ENCODE measurements around the gene NPAS2. TPM values are rescaled to one million over a fixed set of nuclear protein-coding genes. Genes with fewer than 3 reads are reported as not detected.
A peak's percentile ranks its signal among the peaks of the same experiment; 100 is the strongest.

Gene NPAS2
- total and polyA plus RNA-seq, 5 experiments from 2014 or later = 2.0 to 9.0 (median 4.1) TPM

- H3K27ac Mint-ChIP-seq = peak overlapping the region in 1 of 10 donors; percentile 23
Measured at GRCh38 chr2:100817388-100817985, 2.5 kb upstream of the NPAS2 start.

GRCh38 chr2:100818003-100818605 is 1.8 kb upstream of the NPAS2 start:
- POLR2A ChIA-PET = no interaction called here
- Mint-ChIP-seq H3K27ac (peak overlapping the region in 7 of 10 donors; percentile 11 to 71 (median 39)), H3K27me3 (peaks cover 0 to 44% (median 7%) of the 10 kb centered on the region in 5 donors), H3K4me3 (peak overlapping the region; percentile 72 to 87 (median 77)), H3K9me3 (no peaks in the 10 kb centered on the region), H3K4me1 (peaks cover 28 to 44% (median 38%) of the 10 kb centered on the region in 4 donors), H3K36me3 (no peaks in the 10 kb centered on the region)
- peak in 5 of 10 donors; percentile 3 to 32 (median 13) for DNase-seq
- ATAC-seq = peak; percentile 50 to 59

More at GRCh38 chr2:100817388-100817985, 2.5 kb upstream of the NPAS2 start:
- Mint-ChIP-seq H3K36me3 (no peaks in the 10 kb centered on the region), H3K4me3 (peak overlapping the region in 5 of 10 donors; percentile 27 to 87 (median 85)), H3K27me3 (peaks cover 0 to 38% (median 5%) of the 10 kb centered on the region in 5 donors), H3K4me1 (peaks cover 28 to 51% (median 40%) of the 10 kb centered on the region in 4 donors), H3K9me3 (no peaks in the 10 kb centered on the region)
- no peak for ATAC-seq
- DNase-seq = no peak
- POLR2A ChIA-PET = no interaction called here

GRCh38 chr2:100818606-100819369 is 1.2 kb upstream of the NPAS2 start:
- H3K27ac Mint-ChIP-seq = peak overlapping the region in 5 of 10 donors; percentile 36 to 71 (median 60)
- peak; percentile 38 to 41 for ATAC-seq
- H3K9me3 Mint-ChIP-seq = no peaks in the 10 kb centered on the region
- peaks cover 0 to 50% (median 14%) of the 10 kb centered on the region in 5 donors for H3K27me3 Mint-ChIP-seq
- peaks cover 21 to 41% (median 34%) of the 10 kb centered on the region in 4 donors for H3K4me1 Mint-ChIP-seq
- peak overlapping the region; percentile 72 to 87 (median 77) for H3K4me3 Mint-ChIP-seq
- DNase-seq = peak in 4 of 10 donors; percentile 15 to 29 (median 20)
- POLR2A ChIA-PET = no interaction called here
- no peaks in the 10 kb centered on the region for H3K36me3 Mint-ChIP-seq

GRCh38 chr2:100820273-100820522 is 259 bp downstream of the NPAS2 start:
- ATAC-seq (no peak), DNase-seq (peak in 1 of 10 donors; percentile 19)
- Mint-ChIP-seq H3K9me3 (no peaks in the 10 kb centered on the region), H3K27ac (no peak overlapping the region), H3K4me3 (peak overlapping the region in 2 of 10 donors; percentile 76 to 84), H3K27me3 (peaks cover 0 to 56% (median 24%) of the 10 kb centered on the region in 5 donors), H3K4me1 (peaks cover 14 to 32% (median 24%) of the 10 kb centered on the region in 4 donors), H3K36me3 (no peaks in the 10 kb centered on the region)
- POLR2A ChIA-PET = no interaction called here

GRCh38 chr2:100820523-100821254 is 750 bp downstream of the NPAS2 start:
- peak; percentile 23 to 28 for ATAC-seq
- Mint-ChIP-seq H3K4me3 (peak overlapping the region; percentile 60 to 89 (median 78)), H3K4me1 (peaks cover 14 to 32% (median 25%) of the 10 kb centered on the region in 4 donors), H3K36me3 (no peaks in the 10 kb centered on the region), H3K27ac (peak overlapping the region in 6 of 10 donors; percentile 41 to 87 (median 48)), H3K27me3 (peaks cover 0 to 53% (median 24%) of the 10 kb centered on the region in 5 donors), H3K9me3 (no peaks in the 10 kb centered on the region)
- POLR2A ChIA-PET = no interaction called here
- peak in 3 of 10 donors; percentile 17 to 27 (median 19) for DNase-seq

GRCh38 chr2:100821255-100821910 is 1.4 kb downstream of the NPAS2 start:
- peaks cover 0 to 53% (median 24%) of the 10 kb centered on the region in 5 donors for H3K27me3 Mint-ChIP-seq
- H3K27ac Mint-ChIP-seq = peak overlapping the region in 4 of 10 donors; percentile 41 to 87 (median 60)
- ATAC-seq (no peak), DNase-seq (no peak)
- H3K9me3 Mint-ChIP-seq = no peaks in the 10 kb centered on the region
- peaks cover 14 to 32% (median 25%) of the 10 kb centered on the region in 4 donors for H3K4me1 Mint-ChIP-seq
- H3K4me3 Mint-ChIP-seq = peak overlapping the region; percentile 60 to 89 (median 79)
- no peaks in the 10 kb centered on the region for H3K36me3 Mint-ChIP-seq
- POLR2A ChIA-PET = no interaction called here

- no peak overlapping the region for H3K27ac Mint-ChIP-seq
- peaks cover 14 to 32% (median 25%) of the 10 kb centered on the region in 4 donors for H3K4me1 Mint-ChIP-seq
- POLR2A ChIA-PET = no interaction called here
- peaks cover 0 to 2% (median 0%) of the 10 kb centered on the region in 9 donors for H3K9me3 Mint-ChIP-seq
- H3K36me3 Mint-ChIP-seq = no peaks in the 10 kb centered on the region
- ATAC-seq = no peak
- DNase-seq = no peak
- H3K4me3 Mint-ChIP-seq = peak overlapping the region in 9 of 10 donors; percentile 12 to 89 (median 79)
- H3K27me3 Mint-ChIP-seq = peaks cover 0 to 48% (median 24%) of the 10 kb centered on the region in 5 donors
Measured at GRCh38 chr2:100821911-100822265, 1.9 kb downstream of the NPAS2 start.

DNA sequence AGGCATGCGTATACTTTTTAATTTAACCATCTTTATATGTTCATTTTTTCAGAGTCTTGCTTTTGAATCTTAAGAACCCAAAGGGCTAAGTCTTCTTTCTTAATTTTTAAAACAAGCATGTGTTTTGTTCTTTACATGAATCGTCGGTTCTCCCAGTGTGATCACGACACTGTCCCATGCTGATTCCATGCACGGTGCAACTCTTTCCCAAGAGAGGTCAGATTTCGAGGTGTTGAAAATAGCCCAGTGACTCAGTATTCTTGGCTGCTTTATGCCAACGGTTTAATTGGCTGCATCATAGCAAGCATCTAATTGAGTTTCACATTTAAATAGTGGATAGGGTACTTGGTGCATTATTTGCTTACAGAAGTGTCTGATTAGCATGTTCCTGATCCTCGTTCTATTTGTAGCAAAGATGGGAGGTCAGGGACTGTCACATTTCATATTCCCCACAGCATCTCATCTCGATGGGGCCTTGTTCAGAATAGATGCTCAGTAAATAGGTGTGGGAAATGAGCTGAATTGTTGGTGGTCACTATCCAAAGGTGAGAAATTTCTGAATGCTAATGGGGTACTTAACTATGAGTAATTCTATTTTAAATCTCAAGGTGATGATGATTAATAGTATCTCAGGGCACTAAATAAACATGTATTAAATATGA is 2.8 kb downstream of the NPAS2 start:
- POLR2A ChIA-PET = no interaction called here
- ATAC-seq (no peak), DNase-seq (no peak)
- peak overlapping the region in 1 of 10 donors; percentile 43 for H3K27ac Mint-ChIP-seq
- peaks cover 0 to 2% (median under 1%) of the 10 kb centered on the region in 3 donors for H3K36me3 Mint-ChIP-seq
- H3K9me3 Mint-ChIP-seq = peaks cover 0 to 9% (median 0%) of the 10 kb centered on the region in 9 donors
- H3K4me1 Mint-ChIP-seq = peaks cover 14 to 32% (median 24%) of the 10 kb centered on the region in 4 donors
- H3K4me3 Mint-ChIP-seq = peak overlapping the region in 1 of 10 donors; percentile 5
- peaks cover 0 to 39% (median 24%) of the 10 kb centered on the region in 5 donors for H3K27me3 Mint-ChIP-seq

DNA sequence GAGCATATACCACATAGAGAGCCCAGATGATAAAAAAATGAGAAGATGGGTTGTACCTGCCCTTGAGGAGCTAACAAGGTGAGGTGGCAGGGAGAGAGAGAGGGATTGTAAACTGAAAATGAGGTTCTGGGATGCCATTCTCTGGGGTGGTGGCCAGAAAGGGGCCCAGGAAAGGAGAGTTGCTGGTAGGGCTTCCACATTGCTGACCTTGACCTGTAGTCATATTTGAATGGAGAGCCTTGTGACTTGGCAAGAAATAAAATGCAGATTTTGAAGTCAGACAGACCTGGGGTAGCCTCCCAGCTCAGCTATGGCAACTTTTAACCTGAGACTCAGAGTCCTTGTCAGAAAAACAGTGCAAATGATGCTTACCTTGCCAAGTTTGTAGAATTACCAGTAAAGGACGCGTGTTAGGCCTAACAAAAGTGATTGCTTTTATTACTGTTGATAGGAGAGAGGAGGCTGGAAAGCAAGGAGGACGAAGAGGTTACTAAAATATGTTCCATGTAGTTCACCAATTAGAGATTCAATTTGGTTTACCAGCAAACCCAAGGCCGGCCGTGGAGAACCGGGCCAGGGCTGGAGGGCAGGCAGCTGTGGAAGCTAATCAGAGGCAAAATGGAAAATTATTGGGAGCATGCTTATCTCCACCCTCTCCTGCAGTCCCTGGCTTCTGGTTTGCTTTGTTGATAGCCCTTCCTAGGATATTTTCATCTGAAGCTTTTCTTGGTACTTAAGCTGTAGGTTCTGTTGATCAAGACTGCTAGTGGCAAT is 3.9 kb downstream of the NPAS2 start:
- H3K9me3 Mint-ChIP-seq = peaks cover 0 to 20% (median 6%) of the 10 kb centered on the region in 9 donors
- H3K4me1 Mint-ChIP-seq = peaks cover 9 to 24% (median 16%) of the 10 kb centered on the region in 4 donors
- peaks cover 0 to 11% (median 5%) of the 10 kb centered on the region in 3 donors for H3K36me3 Mint-ChIP-seq
- no peak for DNase-seq
- POLR2A ChIA-PET = no interaction called here
- H3K4me3 Mint-ChIP-seq = no peak overlapping the region
- peaks cover 0 to 33% (median 23%) of the 10 kb centered on the region in 5 donors for H3K27me3 Mint-ChIP-seq
- H3K27ac Mint-ChIP-seq = peak overlapping the region in 1 of 10 donors; percentile 6
- no peak for ATAC-seq

DNA sequence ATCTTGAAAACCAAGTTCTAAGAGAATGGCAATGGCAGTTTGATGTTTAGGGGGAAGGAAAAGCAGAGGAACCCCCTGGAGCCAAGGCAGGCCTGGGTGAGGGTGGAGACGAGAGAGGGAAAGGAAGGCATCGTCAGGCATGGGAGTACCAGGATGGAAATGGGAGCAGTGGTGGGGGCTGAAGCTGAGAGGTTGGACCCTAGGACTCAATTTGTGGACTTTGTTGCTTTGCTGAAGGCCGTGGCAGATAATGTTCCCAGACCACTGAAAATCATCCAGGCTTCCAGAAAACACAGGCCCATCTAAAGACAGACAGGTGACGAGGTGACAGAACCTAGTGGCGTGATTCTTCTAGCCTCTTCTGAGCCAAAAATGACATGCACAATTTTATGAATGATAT is 4.9 kb downstream of the NPAS2 start:
- ATAC-seq (no peak), DNase-seq (no peak)
- Mint-ChIP-seq H3K36me3 (peaks cover 0 to 12% (median 5%) of the 10 kb centered on the region in 3 donors), H3K27ac (no peak overlapping the region), H3K27me3 (peaks cover 0 to 31% (median 19%) of the 10 kb centered on the region in 5 donors), H3K4me3 (no peak overlapping the region), H3K9me3 (peaks cover 0 to 21% (median 9%) of the 10 kb centered on the region in 9 donors), H3K4me1 (peaks cover 13 to 25% (median 19%) of the 10 kb centered on the region in 4 donors)
- POLR2A ChIA-PET = no interaction called here

- Mint-ChIP-seq H3K27me3 (peaks cover 0 to 31% (median 14%) of the 10 kb centered on the region in 5 donors), H3K4me1 (peaks cover 10 to 26% (median 18%) of the 10 kb centered on the region in 4 donors), H3K27ac (no peak overlapping the region), H3K9me3 (peaks cover 0 to 21% (median 9%) of the 10 kb centered on the region in 9 donors), H3K36me3 (peaks cover 0 to 12% (median 5%) of the 10 kb centered on the region in 3 donors), H3K4me3 (no peak overlapping the region)
- DNase-seq (no peak), ATAC-seq (no peak)
- POLR2A ChIA-PET = no interaction called here
Measured at GRCh38 chr2:100826494-100826893, 6.6 kb downstream of the NPAS2 start.

All from naive thymus-derived CD8-positive, alpha-beta T cell (primary cell).